ENCODE measurements around the gene SPATS1. TPM values are rescaled to one million over a fixed set of nuclear protein-coding genes. Genes with fewer than 3 reads are reported as not detected.

The SPATS1 gene
- total and polyA plus RNA-seq, 2 donors (not counting 1 experiment from before 2014, with no cell fraction given) = not detected

DNA sequence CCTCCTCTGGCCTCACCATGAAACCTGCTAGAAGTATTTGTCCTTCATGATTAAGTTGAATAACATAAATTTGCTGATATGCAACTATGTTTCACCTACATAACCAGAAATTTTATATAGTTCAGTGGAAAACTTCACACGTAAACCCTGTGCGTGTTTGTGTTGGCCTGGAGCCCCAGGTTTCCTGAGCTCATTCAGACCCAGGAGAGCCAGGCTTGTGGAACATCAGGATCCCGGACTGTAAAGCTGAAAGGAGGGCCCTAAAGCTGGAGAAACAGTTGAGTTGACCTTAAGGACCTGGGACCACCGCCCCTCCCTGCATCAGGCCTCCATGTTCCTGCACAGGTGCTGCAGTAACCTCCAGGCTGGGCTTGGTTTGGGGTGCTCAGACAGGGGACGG is 3.1 kb upstream of the SPATS1 start:
- no peak for ATAC-seq (ENCODE audit: low read depth)
- Mint-ChIP-seq H3K27ac (no peak overlapping the region), H3K4me1 (no peaks in the 10 kb centered on the region), H3K9me3 (ENCODE audit: insufficient read depth) (no peaks in the 10 kb centered on the region), H3K27me3 (peaks cover 32% of the 10 kb centered on the region), H3K4me3 (no peak overlapping the region)
- TF ChIP-seq, protein P1, sequence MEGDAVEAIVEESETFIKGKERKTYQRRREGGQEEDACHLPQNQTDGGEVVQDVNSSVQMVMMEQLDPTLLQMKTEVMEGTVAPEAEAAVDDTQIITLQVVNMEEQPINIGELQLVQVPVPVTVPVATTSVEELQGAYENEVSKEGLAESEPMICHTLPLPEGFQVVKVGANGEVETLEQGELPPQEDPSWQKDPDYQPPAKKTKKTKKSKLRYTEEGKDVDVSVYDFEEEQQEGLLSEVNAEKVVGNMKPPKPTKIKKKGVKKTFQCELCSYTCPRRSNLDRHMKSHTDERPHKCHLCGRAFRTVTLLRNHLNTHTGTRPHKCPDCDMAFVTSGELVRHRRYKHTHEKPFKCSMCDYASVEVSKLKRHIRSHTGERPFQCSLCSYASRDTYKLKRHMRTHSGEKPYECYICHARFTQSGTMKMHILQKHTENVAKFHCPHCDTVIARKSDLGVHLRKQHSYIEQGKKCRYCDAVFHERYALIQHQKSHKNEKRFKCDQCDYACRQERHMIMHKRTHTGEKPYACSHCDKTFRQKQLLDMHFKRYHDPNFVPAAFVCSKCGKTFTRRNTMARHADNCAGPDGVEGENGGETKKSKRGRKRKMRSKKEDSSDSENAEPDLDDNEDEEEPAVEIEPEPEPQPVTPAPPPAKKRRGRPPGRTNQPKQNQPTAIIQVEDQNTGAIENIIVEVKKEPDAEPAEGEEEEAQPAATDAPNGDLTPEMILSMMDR (IDR thresholded peaks at IDR 0.05) = no peak
- TF ChIP-seq EZH2 (IDR thresholded peaks at IDR 0.05; ENCODE audit: borderline replicate concordance, insufficient read depth, low read depth, low read length, poor library complexity, severe bottlenecking) = no peak
- DNase-seq = no peak
- peaks cover 0 to 6% of the 10 kb centered on the region in 2 donors for H3K4me1 ChIP-seq (ENCODE audit: control insufficient read depth in 2 of 2, insufficient read depth in 2 of 2, low read length in 2 of 2)
- no peak overlapping the region for H3K9ac ChIP-seq (ENCODE audit: low read length)
- intact Hi-C loops (cut with micrococcal nuclease) = no loop called here
- ChIA-PET POLR2A (interaction anchor here (0.7 to 1.6 kb wide), 2 partner anchors 49 to 72 kb away, joined by 3 to 4 read pairs; no protein-coding TSS in a partner anchor), CTCF (interaction anchor here (0.7 to 6.4 kb wide), 15 partner anchors 8 to 241 kb away, joined by 3 to 70 read pairs (median 3); partner anchors contain the start of gene TMEM151B)
- no peaks in the 10 kb centered on the region for H3K79me2 ChIP-seq (ENCODE audit: control insufficient read depth, insufficient read depth, low read length)
- no peaks in the 10 kb centered on the region for H4K20me1 ChIP-seq (ENCODE audit: control insufficient read depth, insufficient read depth, low read length, poor library complexity, severe bottlenecking)
- 91% methylated on average over 5 of the region's 5 CpGs for WGBS (ENCODE audit: insufficient coverage)
- H3K27me3 ChIP-seq (replicated peaks in 1 of 4; ENCODE audit: control extremely low read depth in 1 of 4, control insufficient read depth in 3 of 4, insufficient read depth in 4 of 4, low read length in 3 of 4) = peaks cover 0 to 30% (median 22%) of the 10 kb centered on the region in 4 experiments
- H3K4me3 ChIP-seq (ENCODE audit: control extremely low read depth in 1 of 5, extremely low read depth in 1 of 5, insufficient read depth in 1 of 5, low read depth in 2 of 5, low read length in 4 of 5) = no peak overlapping the region
- no peak overlapping the region for H3K4me2 ChIP-seq (replicated peaks; ENCODE audit: low read depth, low read length, poor library complexity, severe bottlenecking)
- no peaks in the 10 kb centered on the region for H3K36me3 ChIP-seq (replicated peaks in 1 of 2; ENCODE audit: control extremely low read depth in 1 of 2, control insufficient read depth in 1 of 2, extremely low read depth in 1 of 2, insufficient read depth in 2 of 2, low read length in 1 of 2)
- H3K27ac ChIP-seq (ENCODE audit: low read length in 2 of 2) = no peak overlapping the region
- H3K9me3 ChIP-seq (ENCODE audit: control extremely low read depth in 1 of 3, control insufficient read depth in 2 of 3, insufficient read depth in 1 of 3, low read length in 2 of 3) = no peaks in the 10 kb centered on the region
- H2AFZ ChIP-seq (ENCODE audit: insufficient read depth, low read depth, low read length, poor library complexity, severe bottlenecking) = no peak overlapping the region

GRCh38 chr6:44339763-44340625 is 2.5 kb upstream of the SPATS1 start:
- Histone ChIP-seq H3K4me2 (replicated peaks; ENCODE audit: low read depth, low read length, poor library complexity, severe bottlenecking) (no peak overlapping the region), H4K20me1 (ENCODE audit: control insufficient read depth, insufficient read depth, low read length, poor library complexity, severe bottlenecking) (no peaks in the 10 kb centered on the region), H3K27ac (ENCODE audit: low read length in 2 of 2) (no peak overlapping the region), H3K79me2 (ENCODE audit: control insufficient read depth, insufficient read depth, low read length) (no peaks in the 10 kb centered on the region), H3K9ac (ENCODE audit: low read length) (no peak overlapping the region), H3K4me3 (ENCODE audit: control extremely low read depth in 1 of 5, extremely low read depth in 1 of 5, insufficient read depth in 1 of 5, low read depth in 2 of 5, low read length in 4 of 5) (no peak overlapping the region), H3K36me3 (replicated peaks in 1 of 2; ENCODE audit: control extremely low read depth in 1 of 2, control insufficient read depth in 1 of 2, extremely low read depth in 1 of 2, insufficient read depth in 2 of 2, low read length in 1 of 2) (no peaks in the 10 kb centered on the region), H3K9me3 (ENCODE audit: control extremely low read depth in 1 of 3, control insufficient read depth in 2 of 3, insufficient read depth in 1 of 3, low read length in 2 of 3) (no peaks in the 10 kb centered on the region), H2AFZ (ENCODE audit: insufficient read depth, low read depth, low read length, poor library complexity, severe bottlenecking) (no peak overlapping the region), H3K4me1 (ENCODE audit: control insufficient read depth in 2 of 2, insufficient read depth in 2 of 2, low read length in 2 of 2) (peaks cover 0 to 6% of the 10 kb centered on the region in 2 donors), H3K27me3 (replicated peaks in 1 of 4; ENCODE audit: control extremely low read depth in 1 of 4, control insufficient read depth in 3 of 4, insufficient read depth in 4 of 4, low read length in 3 of 4) (peaks cover 0 to 33% (median 23%) of the 10 kb centered on the region in 4 experiments)
- H3K9me3 Mint-ChIP-seq (ENCODE audit: insufficient read depth) = no peaks in the 10 kb centered on the region
- no peak for TF ChIP-seq EZH2 (IDR thresholded peaks at IDR 0.05; ENCODE audit: borderline replicate concordance, insufficient read depth, low read depth, low read length, poor library complexity, severe bottlenecking)
- TF ChIP-seq, protein P1 (IDR thresholded peaks at IDR 0.05) = no peak
- WGBS (ENCODE audit: insufficient coverage) = 79% methylated on average over 5 of the region's 7 CpGs
- intact Hi-C loops (cut with micrococcal nuclease) = no loop called here
- CTCF ChIA-PET = interaction anchor here (1.0 to 6.4 kb wide), 10 partner anchors 9 to 242 kb away, joined by 3 to 70 read pairs (median 6); partner anchors contain the start of gene TMEM151B
- H3K27me3 Mint-ChIP-seq = peaks cover 39% of the 10 kb centered on the region
- no peaks in the 10 kb centered on the region for H3K4me1 Mint-ChIP-seq
- ATAC-seq (ENCODE audit: low read depth) (no peak), DNase-seq (no peak)
- POLR2A ChIA-PET = interaction anchor here (1.6 kb wide), 1 partner anchor 72 kb away, joined by 4 read pairs; no protein-coding TSS in a partner anchor
- H3K27ac Mint-ChIP-seq = no peak overlapping the region
- H3K4me3 Mint-ChIP-seq = no peak overlapping the region
